ENCODE results near the gene ONECUT3.

DNA sequence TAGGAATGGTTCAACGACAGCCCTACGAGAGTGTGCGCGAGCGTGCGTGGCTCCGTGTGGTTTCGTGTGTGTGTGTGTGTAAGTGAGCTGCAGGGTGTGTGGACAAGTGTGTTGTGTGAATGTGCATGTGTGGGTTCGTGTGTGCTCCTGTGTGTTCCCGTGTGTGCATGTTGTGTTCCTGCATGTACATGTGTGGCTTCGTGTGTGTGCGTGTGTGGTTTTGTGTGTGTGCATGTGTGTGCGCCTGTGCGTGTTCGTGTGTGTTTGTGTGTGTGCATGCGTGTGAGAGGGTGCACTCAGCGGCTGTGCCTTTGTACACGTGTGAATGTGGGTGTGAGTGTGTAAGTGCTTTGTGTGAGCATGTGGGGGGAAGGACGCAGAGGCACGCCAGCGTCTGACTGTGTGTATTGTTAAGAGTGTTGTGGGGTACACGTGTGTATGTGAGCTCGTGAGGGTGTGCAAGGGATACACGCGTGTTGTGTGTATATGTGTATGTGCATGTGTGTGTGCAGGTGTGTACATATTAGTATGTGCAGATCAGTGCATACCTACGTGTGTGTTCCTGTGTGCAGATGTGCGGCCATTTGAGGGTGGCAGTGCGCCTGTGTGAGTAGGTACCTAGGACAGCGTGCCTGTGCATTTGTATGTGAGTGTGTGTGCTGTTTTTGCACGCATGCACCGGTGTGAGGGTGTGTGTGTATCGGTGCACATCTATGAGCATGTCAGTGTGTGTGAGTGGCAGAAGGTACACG is 24.3 kb upstream of the ONECUT3 start:
- TF ChIP-seq, protein P1, sequence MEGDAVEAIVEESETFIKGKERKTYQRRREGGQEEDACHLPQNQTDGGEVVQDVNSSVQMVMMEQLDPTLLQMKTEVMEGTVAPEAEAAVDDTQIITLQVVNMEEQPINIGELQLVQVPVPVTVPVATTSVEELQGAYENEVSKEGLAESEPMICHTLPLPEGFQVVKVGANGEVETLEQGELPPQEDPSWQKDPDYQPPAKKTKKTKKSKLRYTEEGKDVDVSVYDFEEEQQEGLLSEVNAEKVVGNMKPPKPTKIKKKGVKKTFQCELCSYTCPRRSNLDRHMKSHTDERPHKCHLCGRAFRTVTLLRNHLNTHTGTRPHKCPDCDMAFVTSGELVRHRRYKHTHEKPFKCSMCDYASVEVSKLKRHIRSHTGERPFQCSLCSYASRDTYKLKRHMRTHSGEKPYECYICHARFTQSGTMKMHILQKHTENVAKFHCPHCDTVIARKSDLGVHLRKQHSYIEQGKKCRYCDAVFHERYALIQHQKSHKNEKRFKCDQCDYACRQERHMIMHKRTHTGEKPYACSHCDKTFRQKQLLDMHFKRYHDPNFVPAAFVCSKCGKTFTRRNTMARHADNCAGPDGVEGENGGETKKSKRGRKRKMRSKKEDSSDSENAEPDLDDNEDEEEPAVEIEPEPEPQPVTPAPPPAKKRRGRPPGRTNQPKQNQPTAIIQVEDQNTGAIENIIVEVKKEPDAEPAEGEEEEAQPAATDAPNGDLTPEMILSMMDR (IDR thresholded peaks at IDR 0.05): no peak
- no peak for TF ChIP-seq POLR2A (IDR thresholded peaks at IDR 0.05)
